Ishikawa (cell line): ENCODE results near the gene ATG16L1.

Source experiments
- CEBPB ChIP-seq: IDR thresholded peaks from 2 replicates; pipeline ENCODE4 v1.6.1; 2012
- CREB1 ChIP-seq: IDR thresholded peaks from 2 replicates; pipeline ENCODE4 v1.6.1; 2012; ENCODE audit warnings: low read depth
- EGR1 ChIP-seq: IDR thresholded peaks from 2 replicates; pipeline ENCODE4 v1.6.1; 2012
- EP300 ChIP-seq: IDR thresholded peaks from 2 replicates; pipeline ENCODE4 v1.6.1; 2012; ENCODE audit warnings: borderline replicate concordance
- FOXM1 ChIP-seq: IDR thresholded peaks from 2 replicates; pipeline ENCODE4 v1.6.1; 2012; ENCODE audit warnings: low read depth, borderline replicate concordance
- MAX ChIP-seq: IDR thresholded peaks from 2 replicates; pipeline ENCODE4 v1.6.1; 2012
- NFIC ChIP-seq: IDR thresholded peaks from 2 replicates; pipeline ENCODE4 v1.6.1; 2012
- RAD21 ChIP-seq: IDR thresholded peaks from 2 replicates; pipeline ENCODE4 v1.6.1; 2012; ENCODE audit warnings: low read depth
- REST ChIP-seq: IDR thresholded peaks from 2 replicates; pipeline ENCODE4 v1.6.1; 2012; ENCODE audit warnings: low read depth, mild to moderate bottlenecking
- TAF1 ChIP-seq: IDR thresholded peaks from 2 replicates; pipeline ENCODE4 v1.6.1; 2012; ENCODE audit warnings: low read depth, mild to moderate bottlenecking
- TCF12 ChIP-seq: IDR thresholded peaks from 2 replicates; pipeline ENCODE4 v1.6.1; 2012; ENCODE audit warnings: low read depth
- TEAD4 ChIP-seq: IDR thresholded peaks from 2 replicates; pipeline ENCODE4 v1.6.1; 2012
- USF1 ChIP-seq: IDR thresholded peaks from 2 replicates; pipeline ENCODE4 v1.6.1; 2012
- YY1 ChIP-seq: IDR thresholded peaks from 2 replicates; pipeline ENCODE4 v1.6.1; 2012; ENCODE audit warnings: low read depth
- ZBTB7A ChIP-seq: IDR thresholded peaks from 2 replicates; pipeline ENCODE4 v1.6.1; 2012; ENCODE audit warnings: low read depth

Gene ATG16L1

GRCh38 chr2:233326500-233326899, 75.0 kb downstream of the ATG16L1 start:
- TF ChIP-seq CREB1: no peak
- TF ChIP-seq FOXM1: no peak
- TF ChIP-seq RAD21: no peak

- TF ChIP-seq NFIC: no peak
These were observed 77.4 kb downstream of the ATG16L1 start for GRCh38 chr2:233328922-233329321.

- TF ChIP-seq TAF1 (no peak), TEAD4 (peak; percentile 89), FOXM1 (peak; percentile 72), TCF12 (peak; percentile 92), CREB1 (no peak), MAX (0 out of 2 replicates have a peak, but pooled peaks have one; percentile 49), EP300 (peak; percentile 85), ZBTB7A (no peak), EGR1 (no peak), RAD21 (no peak), NFIC (peak; percentile 92), USF1 (0 out of 2 replicates have a peak, but pooled peaks have one; percentile 5), YY1 (peak; percentile 70)
These were observed 78.1 kb downstream of the ATG16L1 start for GRCh38 chr2:233329489-233330135.

- TF ChIP-seq TEAD4: no peak
- no peak for TF ChIP-seq TCF12
- TF ChIP-seq CREB1: no peak
- no peak for TF ChIP-seq TAF1
- no peak for TF ChIP-seq RAD21
- TF ChIP-seq ZBTB7A: no peak
These were observed 80.1 kb downstream of the ATG16L1 start for GRCh38 chr2:233331536-233331935.

- TF ChIP-seq RAD21 (no peak), CREB1 (no peak), EP300 (no peak), TAF1 (no peak), REST (no peak), EGR1 (no peak), CEBPB (no peak)
These were observed 80.7 kb downstream of the ATG16L1 start for GRCh38 chr2:233332125-233332524.

- TF ChIP-seq ZBTB7A: no peak
- no peak for TF ChIP-seq FOXM1
- TF ChIP-seq REST: no peak
- TF ChIP-seq TAF1: no peak
These were observed 83.4 kb downstream of the ATG16L1 start for GRCh38 chr2:233334915-233335314.

- TF ChIP-seq NFIC: no peak
- TF ChIP-seq TAF1: no peak
- TF ChIP-seq TCF12: no peak
- no peak for TF ChIP-seq ZBTB7A
- no peak for TF ChIP-seq RAD21
- TF ChIP-seq REST: no peak
- no peak for TF ChIP-seq EP300
- TF ChIP-seq USF1: no peak
- no peak for TF ChIP-seq FOXM1
- no peak for TF ChIP-seq CEBPB
- TF ChIP-seq TEAD4: no peak
- no peak for TF ChIP-seq EGR1
- no peak for TF ChIP-seq YY1
- TF ChIP-seq CREB1: no peak
- no peak for TF ChIP-seq MAX
These were observed 85.1 kb downstream of the ATG16L1 start for GRCh38 chr2:233336541-233336940.
